ENCODE results near the gene TRIM28.
A peak's percentile ranks its signal among the peaks of the same experiment; 100 is the strongest.
"Not testable (repeated sequence)": the region's sequence is repeated elsewhere in the genome, so short reads cannot be mapped to it uniquely, and the experiment has no call there.

TRIM28 gene

GRCh38 chr19:58561373-58562121 lies 17.7 kb downstream of the TRIM28 start:
- ATAC-seq = no peak

- no peak for ATAC-seq
Measured at GRCh38 chr19:58562122-58563033, 18.5 kb downstream of the TRIM28 start.

GRCh38 chr19:58563034-58563573 lies 19.2 kb downstream of the TRIM28 start:
- no peak for ATAC-seq

- ATAC-seq = no peak
Measured at GRCh38 chr19:58563823-58564222, 20.0 kb downstream of the TRIM28 start.

GRCh38 chr19:58566989-58567388 lies 23.1 kb downstream of the TRIM28 start:
- no peak for ATAC-seq

GRCh38 chr19:58568453-58569130 lies 24.7 kb downstream of the TRIM28 start:
- ATAC-seq = no peak

GRCh38 chr19:58569191-58569942 lies 25.5 kb downstream of the TRIM28 start:
- no peak for ATAC-seq

GRCh38 chr19:58569943-58570670 lies 26.2 kb downstream of the TRIM28 start:
- ATAC-seq = no peak

- ATAC-seq = no peak
Measured at GRCh38 chr19:58570770-58571574, 27.1 kb downstream of the TRIM28 start.

GRCh38 chr19:58571575-58571947 lies 27.7 kb downstream of the TRIM28 start:
- no peak for ATAC-seq

GRCh38 chr19:58572026-58572817 lies 28.4 kb downstream of the TRIM28 start:
- no peak for ATAC-seq

GRCh38 chr19:58572818-58573657 lies 29.2 kb downstream of the TRIM28 start, which contains the start of gene MZF1:
Gene MZF1 (minus strand): TSS chr19:58573335. CDS start chr19:58571389, 1,946 bp downstream.
- peak; percentile 72 to 77 for ATAC-seq

- no peak for ATAC-seq
Measured at GRCh38 chr19:58573658-58574164, 29.8 kb downstream of the TRIM28 start.

- ATAC-seq = peak; percentile 34 to 37
Measured at GRCh38 chr19:58575183-58576041, 31.5 kb downstream of the TRIM28 start.

- ATAC-seq = not testable (repeated sequence)
Measured at GRCh38 chr19:58577581-58577980, 33.7 kb downstream of the TRIM28 start.

GRCh38 chr19:58578012-58578925 lies 34.4 kb downstream of the TRIM28 start:
- ATAC-seq = peak in 1 of 2 donors; percentile 16

All from activated CD4-positive, CD25-positive, alpha-beta regulatory T cell treated with anti-CD3 and anti-CD28 coated beads, Interleukin-2, amount 50 U/mL, for 24 hours (primary cell).